Erythroblast (primary cell): ENCODE results near the gene EDC3.
"Not testable (repeated sequence)": the region's sequence is repeated elsewhere in the genome, so short reads cannot be mapped to it uniquely, and the experiment has no call there.

Source experiments
- DNase-seq, 2 experiments: peaks; one replicate each; lab custom pipeline; 2025; lab: John Stamatoyannopoulos, UW
- GATA1 ChIP-seq: IDR thresholded peaks from 2 replicates; pipeline ENCODE4 v1.6.1; 2011; ENCODE audit warnings: low read depth, mild to moderate bottlenecking, control low read depth, low read length, moderate library complexity
- POLR2A ChIP-seq: IDR thresholded peaks from 2 replicates; pipeline ENCODE4 v1.6.1; 2011; ENCODE audit warnings: mild to moderate bottlenecking, low read length

The EDC3 gene

GRCh38 chr15:74680456-74680855 lies 15.4 kb downstream of the EDC3 start:
- TF ChIP-seq POLR2A = no peak
- no peak for TF ChIP-seq GATA1

GRCh38 chr15:74676801-74677200 lies 19.0 kb downstream of the EDC3 start:
- no peak for DNase-seq
- no peak for TF ChIP-seq GATA1
- no peak for TF ChIP-seq POLR2A

More at GRCh38 chr15:74680456-74680855, 15.4 kb downstream of the EDC3 start:
- no peak for DNase-seq

- TF ChIP-seq GATA1 = no peak
- TF ChIP-seq POLR2A = no peak
- no peak for DNase-seq
Observed at GRCh38 chr15:74674161-74674560, 21.7 kb downstream of the EDC3 start.

- DNase-seq = no peak
- TF ChIP-seq GATA1 = no peak
- TF ChIP-seq POLR2A = no peak
Observed at GRCh38 chr15:74669627-74670026, 26.2 kb downstream of the EDC3 start.

- DNase-seq = no peak
- TF ChIP-seq GATA1 = no peak
Observed at GRCh38 chr15:74667975-74668374, 27.8 kb downstream of the EDC3 start.

- DNase-seq = no peak
- TF ChIP-seq POLR2A = no peak
- no peak for TF ChIP-seq GATA1
Observed at GRCh38 chr15:74664670-74665069, 31.2 kb downstream of the EDC3 start.

GRCh38 chr15:74664028-74664616 lies 31.7 kb downstream of the EDC3 start:
- TF ChIP-seq POLR2A (no peak), GATA1 (no peak)
- DNase-seq = no peak

GRCh38 chr15:74663303-74664027 lies 32.4 kb downstream of the EDC3 start:
- DNase-seq = no peak
- TF ChIP-seq GATA1 (no peak), POLR2A (no peak)

- TF ChIP-seq GATA1 (no peak), POLR2A (no peak)
- DNase-seq = no peak
Observed at GRCh38 chr15:74662064-74662860, 33.6 kb downstream of the EDC3 start.

- not testable (repeated sequence) for DNase-seq
Observed at GRCh38 chr15:74661280-74661679, 34.5 kb downstream of the EDC3 start.

- TF ChIP-seq GATA1 (no peak), POLR2A (no peak)
- peak; percentile 12 to 23 for DNase-seq
Observed at GRCh38 chr15:74657846-74658245, 38.0 kb downstream of the EDC3 start.

- TF ChIP-seq GATA1 (no peak), POLR2A (no peak)
Observed at GRCh38 chr15:74656935-74657535, 38.8 kb downstream of the EDC3 start.

GRCh38 chr15:74655424-74655823 lies 40.4 kb downstream of the EDC3 start:
- no peak for DNase-seq
- TF ChIP-seq POLR2A (no peak), GATA1 (no peak)

More at GRCh38 chr15:74656935-74657535, 38.8 kb downstream of the EDC3 start:
- no peak for DNase-seq

- peak; percentile 40 to 72 for DNase-seq
- no peak for TF ChIP-seq POLR2A
Observed at GRCh38 chr15:74653426-74654102, 42.3 kb downstream of the EDC3 start.
